ENCODE measurements around the gene ATP13A2.

Gene ATP13A2

GRCh38 chr1:16996845-16997244 is 14.9 kb downstream of the ATP13A2 start:
- no peak overlapping the region for H3K4me3 ChIP-seq (ENCODE audit: low read depth, low read length)
- DNase-seq (ENCODE audit: low read depth): no peak
- TF ChIP-seq, protein P1, sequence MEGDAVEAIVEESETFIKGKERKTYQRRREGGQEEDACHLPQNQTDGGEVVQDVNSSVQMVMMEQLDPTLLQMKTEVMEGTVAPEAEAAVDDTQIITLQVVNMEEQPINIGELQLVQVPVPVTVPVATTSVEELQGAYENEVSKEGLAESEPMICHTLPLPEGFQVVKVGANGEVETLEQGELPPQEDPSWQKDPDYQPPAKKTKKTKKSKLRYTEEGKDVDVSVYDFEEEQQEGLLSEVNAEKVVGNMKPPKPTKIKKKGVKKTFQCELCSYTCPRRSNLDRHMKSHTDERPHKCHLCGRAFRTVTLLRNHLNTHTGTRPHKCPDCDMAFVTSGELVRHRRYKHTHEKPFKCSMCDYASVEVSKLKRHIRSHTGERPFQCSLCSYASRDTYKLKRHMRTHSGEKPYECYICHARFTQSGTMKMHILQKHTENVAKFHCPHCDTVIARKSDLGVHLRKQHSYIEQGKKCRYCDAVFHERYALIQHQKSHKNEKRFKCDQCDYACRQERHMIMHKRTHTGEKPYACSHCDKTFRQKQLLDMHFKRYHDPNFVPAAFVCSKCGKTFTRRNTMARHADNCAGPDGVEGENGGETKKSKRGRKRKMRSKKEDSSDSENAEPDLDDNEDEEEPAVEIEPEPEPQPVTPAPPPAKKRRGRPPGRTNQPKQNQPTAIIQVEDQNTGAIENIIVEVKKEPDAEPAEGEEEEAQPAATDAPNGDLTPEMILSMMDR (IDR thresholded peaks at IDR 0.05; ENCODE audit: low read depth, low read length, missing control alignments): no peak

DNA sequence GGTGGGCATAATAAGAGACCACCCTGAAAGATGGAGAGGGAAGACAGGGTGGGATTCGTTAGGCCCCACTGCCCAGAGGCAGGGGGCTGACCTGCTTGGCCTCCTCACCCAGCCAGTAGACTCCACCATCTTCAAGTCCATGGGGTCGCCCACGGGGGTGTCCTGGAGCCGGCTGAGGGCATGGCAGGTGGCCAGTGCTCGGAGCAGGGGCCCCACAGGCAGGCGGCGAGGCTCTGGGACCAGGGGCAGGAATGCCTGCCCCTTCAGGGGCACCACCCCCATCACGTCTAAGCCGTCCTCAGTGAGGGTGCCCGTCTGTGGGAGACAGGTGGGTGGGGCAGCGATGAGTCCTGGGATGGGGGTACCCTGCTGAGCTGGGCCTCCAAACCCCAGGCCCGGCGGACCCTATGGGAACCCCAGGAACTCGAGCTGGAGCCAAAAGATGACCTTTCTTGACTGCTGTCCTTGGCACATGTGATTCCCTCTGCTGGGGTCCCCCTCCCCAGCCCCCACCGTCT is 18.1 kb downstream of the ATP13A2 start:
- TF ChIP-seq, protein P1 (IDR thresholded peaks at IDR 0.05; ENCODE audit: low read depth, low read length, missing control alignments): no peak
- no peak overlapping the region for H3K4me3 ChIP-seq (ENCODE audit: low read depth, low read length)
- DNase-seq (ENCODE audit: low read depth): no peak

GRCh38 chr1:16992675-16993074 is 19.1 kb downstream of the ATP13A2 start:
- TF ChIP-seq, protein P1 (IDR thresholded peaks at IDR 0.05; ENCODE audit: low read depth, low read length, missing control alignments): no peak
- no peak for DNase-seq (ENCODE audit: low read depth)

GRCh38 chr1:16992102-16992501 is 19.6 kb downstream of the ATP13A2 start:
- TF ChIP-seq, protein P1 (IDR thresholded peaks at IDR 0.05; ENCODE audit: low read depth, low read length, missing control alignments): no peak
- DNase-seq (ENCODE audit: low read depth): no peak
- H3K4me3 ChIP-seq (ENCODE audit: low read depth, low read length): no peak overlapping the region

More at GRCh38 chr1:16992675-16993074, 19.1 kb downstream of the ATP13A2 start:
- no peak overlapping the region for H3K4me3 ChIP-seq (ENCODE audit: low read depth, low read length)

DNA sequence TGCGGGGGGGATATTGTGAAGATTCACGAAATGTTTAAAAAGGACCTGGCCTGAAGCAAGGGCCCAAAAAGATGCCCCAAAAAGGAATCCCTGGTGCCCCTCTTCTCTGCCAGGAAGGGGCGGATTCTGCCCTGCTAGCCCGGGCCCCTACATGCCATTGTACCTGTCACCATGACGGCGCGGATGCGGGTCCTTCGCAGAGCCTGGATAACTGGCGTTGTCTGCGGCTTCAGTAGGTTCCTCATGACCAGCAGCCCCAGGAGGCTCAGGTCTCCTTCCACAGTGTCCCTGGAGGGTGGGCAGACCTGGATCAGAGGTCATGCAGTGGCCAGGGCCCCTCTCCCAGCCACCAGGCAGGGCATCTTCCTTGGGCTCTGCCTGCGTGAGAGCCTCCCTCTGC is 20.2 kb downstream of the ATP13A2 start:
- DNase-seq (ENCODE audit: low read depth): no peak
- no peak overlapping the region for H3K4me3 ChIP-seq (ENCODE audit: low read depth, low read length)
- TF ChIP-seq, protein P1 (IDR thresholded peaks at IDR 0.05; ENCODE audit: low read depth, low read length, missing control alignments): no peak

DNA sequence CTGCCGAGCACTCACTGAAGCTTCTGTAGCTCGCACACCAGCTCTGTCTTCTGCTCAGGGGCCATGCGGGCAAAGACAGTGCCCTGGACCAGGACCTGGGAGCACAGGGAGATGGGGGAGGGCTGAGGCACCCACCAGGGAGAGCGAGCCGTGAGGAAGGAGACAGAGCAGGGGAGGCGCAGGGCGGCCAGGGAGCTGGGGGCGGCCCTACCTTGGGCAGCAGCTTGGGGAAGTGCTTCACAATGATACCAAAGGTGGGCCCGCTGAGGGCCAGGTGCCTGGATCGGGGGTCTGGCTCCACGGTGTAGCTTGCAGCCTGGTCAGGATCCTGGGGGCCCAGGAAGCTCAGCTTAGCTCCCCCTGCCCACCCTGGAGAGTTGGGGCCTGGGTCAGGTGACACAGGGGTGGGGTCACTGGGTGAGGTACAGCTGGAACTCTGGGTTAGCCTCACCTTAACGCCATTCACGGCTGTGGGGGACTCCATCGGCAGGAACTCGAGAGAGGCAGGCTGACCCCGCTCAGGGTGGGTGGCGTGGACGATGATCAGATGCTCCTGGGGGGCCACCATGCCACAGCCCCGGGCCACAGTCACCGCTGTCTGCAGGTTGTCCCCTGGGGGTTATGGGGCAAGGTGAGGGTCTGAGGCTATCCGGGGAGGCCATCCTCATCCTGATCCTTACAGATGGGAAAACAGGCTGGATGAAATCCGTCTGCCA is 21.9 kb downstream of the ATP13A2 start:
- TF ChIP-seq, protein P1 (IDR thresholded peaks at IDR 0.05; ENCODE audit: low read depth, low read length, missing control alignments): no peak
- no peak overlapping the region for H3K4me3 ChIP-seq (ENCODE audit: low read depth, low read length)
- no peak for DNase-seq (ENCODE audit: low read depth)

GRCh38 chr1:16988210-16988609 is 23.5 kb downstream of the ATP13A2 start:
- TF ChIP-seq, protein P1 (IDR thresholded peaks at IDR 0.05; ENCODE audit: low read depth, low read length, missing control alignments): no peak
- H3K4me3 ChIP-seq (ENCODE audit: low read depth, low read length): no peak overlapping the region
- no peak for DNase-seq (ENCODE audit: low read depth)

Data from GM12864 (cell line).